Activated T-cell treated with anti-CD3 and anti-CD28 coated beads, Interleukin-2, amount 50 U/mL, for 72 hours (primary cell): ENCODE results near the gene PNMA6E. TPM values are rescaled to one million over a fixed set of nuclear protein-coding genes. Genes with fewer than 3 reads are reported as not detected.
"Not testable (repeated sequence)": the region's sequence is repeated elsewhere in the genome, so short reads cannot be mapped to it uniquely, and the experiment has no call there.

ENCODE experiments used
- ATAC-seq, 2 donors: fragments of 150-1000 bp; cut with Tn5 transposase; replicated peaks in 1 of 2; 2 replicates each; pipeline ENCODE4 v1.10.0; 2021; ENCODE audit warnings: moderate library complexity in 2 of 2, mild to moderate bottlenecking in 1 of 2
- DNase-seq, 2 donors: peaks; one replicate each; pipeline ENCODE4 v3.0.0; 2021 to 2022; ENCODE audit warnings: mixed read lengths in 1 of 2
- H3K27ac Mint-ChIP-seq: one replicate; pipeline ENCODE4 v1.8.0; 2022; ENCODE audit warnings: mild to moderate bottlenecking, moderate library complexity, mixed read lengths
- H3K27me3 Mint-ChIP-seq: one replicate; pipeline ENCODE4 v1.8.0; 2022; ENCODE audit warnings: low read depth, mixed read lengths
- H3K36me3 Mint-ChIP-seq, 2 donors: one replicate each; pipeline ENCODE4 v1.8.0; 2022; ENCODE audit warnings: mixed read lengths in 2 of 2, mild to moderate bottlenecking in 1 of 2; ENCODE audit not compliant: insufficient read depth in 2 of 2
- H3K4me1 Mint-ChIP-seq: one replicate; pipeline ENCODE4 v1.8.0; 2022; ENCODE audit warnings: low read depth, mixed read lengths
- H3K4me3 Mint-ChIP-seq, 2 donors: one replicate each; pipeline ENCODE4 v1.8.0; 2022; ENCODE audit warnings: mild to moderate bottlenecking in 2 of 2, mixed read lengths in 2 of 2, moderate library complexity in 2 of 2
- H3K9me3 Mint-ChIP-seq, 2 donors: one replicate each; pipeline ENCODE4 v1.8.0; 2022; ENCODE audit warnings: mixed read lengths in 2 of 2
- total RNA-seq, 2 donors: library from RNA; stranded (reverse); gene quantifications; one replicate each; pipeline ENCODE4 v1.2.3, GENCODE V29; 2022

The PNMA6E gene
- total RNA-seq, 2 donors from 2014 or later, result not detected

GRCh38 chrX:153396320-153397195, 4.6 kb downstream of the PNMA6E start:
- peaks cover 6% of the 10 kb centered on the region for H3K27me3 Mint-ChIP-seq
- no peak for ATAC-seq
- no peaks in the 10 kb centered on the region for H3K36me3 Mint-ChIP-seq

GRCh38 chrX:153395613-153396319, 5.4 kb downstream of the PNMA6E start:
- DNase-seq (no peak), ATAC-seq (no peak)
- Mint-ChIP-seq H3K27ac (no peak overlapping the region), H3K36me3 (no peaks in the 10 kb centered on the region), H3K27me3 (peaks cover 6% of the 10 kb centered on the region), H3K4me1 (no peaks in the 10 kb centered on the region), H3K9me3 (no peaks in the 10 kb centered on the region), H3K4me3 (no peak overlapping the region)

More at GRCh38 chrX:153396320-153397195, 4.6 kb downstream of the PNMA6E start:
- no peak for DNase-seq
- Mint-ChIP-seq H3K4me3 (no peak overlapping the region), H3K27ac (no peak overlapping the region), H3K4me1 (no peaks in the 10 kb centered on the region), H3K9me3 (no peaks in the 10 kb centered on the region)

GRCh38 chrX:153394612-153395011, 6.5 kb downstream of the PNMA6E start:
- no peak for ATAC-seq
- DNase-seq, result no peak
- H3K36me3 Mint-ChIP-seq, result no peaks in the 10 kb centered on the region
- H3K27ac Mint-ChIP-seq, result no peak overlapping the region
- H3K4me3 Mint-ChIP-seq, result no peak overlapping the region
- peaks cover 6% of the 10 kb centered on the region for H3K27me3 Mint-ChIP-seq
- H3K9me3 Mint-ChIP-seq, result no peaks in the 10 kb centered on the region
- no peaks in the 10 kb centered on the region for H3K4me1 Mint-ChIP-seq

- Mint-ChIP-seq H3K36me3 (no peaks in the 10 kb centered on the region), H3K9me3 (no peaks in the 10 kb centered on the region), H3K4me1 (no peaks in the 10 kb centered on the region), H3K27ac (no peak overlapping the region), H3K27me3 (peaks cover 6% of the 10 kb centered on the region), H3K4me3 (no peak overlapping the region)
- ATAC-seq, result no peak
- DNase-seq, result no peak
These were observed 8.4 kb downstream of the PNMA6E start for GRCh38 chrX:153392642-153393321.

- H3K36me3 Mint-ChIP-seq, result not testable (repeated sequence)
These were observed 11.7 kb downstream of the PNMA6E start for GRCh38 chrX:153389460-153389768.

GRCh38 chrX:153388722-153389459, 12.3 kb downstream of the PNMA6E start:
- ATAC-seq, result no peak
- no peak overlapping the region for H3K27ac Mint-ChIP-seq
- no peak overlapping the region for H3K4me3 Mint-ChIP-seq
- H3K9me3 Mint-ChIP-seq, result no peaks in the 10 kb centered on the region
- H3K36me3 Mint-ChIP-seq, result no peaks in the 10 kb centered on the region
- H3K4me1 Mint-ChIP-seq, result no peaks in the 10 kb centered on the region
- peaks cover 13% of the 10 kb centered on the region for H3K27me3 Mint-ChIP-seq
- no peak for DNase-seq

More at GRCh38 chrX:153389460-153389768, 11.7 kb downstream of the PNMA6E start:
- not testable (repeated sequence) for DNase-seq, H3K4me3 Mint-ChIP-seq, H3K4me1 Mint-ChIP-seq, ATAC-seq, H3K27ac Mint-ChIP-seq, H3K9me3 Mint-ChIP-seq
- H3K27me3 Mint-ChIP-seq, result peaks cover 13% of the 10 kb centered on the region

- no peaks in the 10 kb centered on the region for H3K36me3 Mint-ChIP-seq
- peaks cover 13% of the 10 kb centered on the region for H3K27me3 Mint-ChIP-seq
- H3K27ac Mint-ChIP-seq, result no peak overlapping the region
- no peak for DNase-seq
- ATAC-seq, result no peak
- no peak overlapping the region for H3K4me3 Mint-ChIP-seq
- H3K9me3 Mint-ChIP-seq, result no peaks in the 10 kb centered on the region
- no peaks in the 10 kb centered on the region for H3K4me1 Mint-ChIP-seq
These were observed 13.0 kb downstream of the PNMA6E start for GRCh38 chrX:153387987-153388721.

GRCh38 chrX:153387345-153387744, 13.8 kb downstream of the PNMA6E start:
- DNase-seq (no peak), ATAC-seq (no peak)
- Mint-ChIP-seq H3K27ac (no peak overlapping the region), H3K9me3 (no peaks in the 10 kb centered on the region), H3K36me3 (no peaks in the 10 kb centered on the region), H3K4me1 (no peaks in the 10 kb centered on the region), H3K27me3 (peaks cover 13% of the 10 kb centered on the region), H3K4me3 (no peak overlapping the region)

- no peaks in the 10 kb centered on the region for H3K9me3 Mint-ChIP-seq
These were observed 15.1 kb downstream of the PNMA6E start for GRCh38 chrX:153386097-153386496.

GRCh38 chrX:153384973-153385372, 16.2 kb downstream of the PNMA6E start:
- H3K4me1 Mint-ChIP-seq, H3K36me3 Mint-ChIP-seq, H3K4me3 Mint-ChIP-seq, ATAC-seq, DNase-seq, H3K27ac Mint-ChIP-seq, H3K9me3 Mint-ChIP-seq: not testable (repeated sequence)
- peaks cover 13% of the 10 kb centered on the region for H3K27me3 Mint-ChIP-seq

More at GRCh38 chrX:153386097-153386496, 15.1 kb downstream of the PNMA6E start:
- H3K36me3 Mint-ChIP-seq, result no peaks in the 10 kb centered on the region
- no peak overlapping the region for H3K27ac Mint-ChIP-seq
- H3K27me3 Mint-ChIP-seq, result peaks cover 13% of the 10 kb centered on the region
- no peak for ATAC-seq
- no peaks in the 10 kb centered on the region for H3K4me1 Mint-ChIP-seq
- DNase-seq, result no peak
- no peak overlapping the region for H3K4me3 Mint-ChIP-seq

GRCh38 chrX:153384390-153384789, 16.8 kb downstream of the PNMA6E start:
- Mint-ChIP-seq H3K27me3 (peaks cover 13% of the 10 kb centered on the region), H3K4me3 (no peak overlapping the region), H3K27ac (no peak overlapping the region), H3K9me3 (no peaks in the 10 kb centered on the region), H3K4me1 (no peaks in the 10 kb centered on the region), H3K36me3 (no peaks in the 10 kb centered on the region)
- ATAC-seq, result no peak
- DNase-seq, result no peak
